GM10266 (cell line): Measurements from ENCODE around the gene TENT4B.

Experiments
- DNase-seq: peaks from one replicate; pipeline ENCODE4 v3.0.0; 2012; ENCODE audit errors: extremely low spot score
- TF ChIP-seq, protein P1 (sequence below): IDR thresholded peaks from 2 replicates; pipeline ENCODE4 v1.5.1; 2012; ENCODE audit warnings: mild to moderate bottlenecking, low read depth; ENCODE audit not compliant: control insufficient read depth, insufficient read depth; ENCODE audit errors: missing control alignments

The TENT4B gene

GRCh38 chr16:50224286-50224685 is 71.2 kb downstream of the TENT4B start:
- TF ChIP-seq, protein P1, sequence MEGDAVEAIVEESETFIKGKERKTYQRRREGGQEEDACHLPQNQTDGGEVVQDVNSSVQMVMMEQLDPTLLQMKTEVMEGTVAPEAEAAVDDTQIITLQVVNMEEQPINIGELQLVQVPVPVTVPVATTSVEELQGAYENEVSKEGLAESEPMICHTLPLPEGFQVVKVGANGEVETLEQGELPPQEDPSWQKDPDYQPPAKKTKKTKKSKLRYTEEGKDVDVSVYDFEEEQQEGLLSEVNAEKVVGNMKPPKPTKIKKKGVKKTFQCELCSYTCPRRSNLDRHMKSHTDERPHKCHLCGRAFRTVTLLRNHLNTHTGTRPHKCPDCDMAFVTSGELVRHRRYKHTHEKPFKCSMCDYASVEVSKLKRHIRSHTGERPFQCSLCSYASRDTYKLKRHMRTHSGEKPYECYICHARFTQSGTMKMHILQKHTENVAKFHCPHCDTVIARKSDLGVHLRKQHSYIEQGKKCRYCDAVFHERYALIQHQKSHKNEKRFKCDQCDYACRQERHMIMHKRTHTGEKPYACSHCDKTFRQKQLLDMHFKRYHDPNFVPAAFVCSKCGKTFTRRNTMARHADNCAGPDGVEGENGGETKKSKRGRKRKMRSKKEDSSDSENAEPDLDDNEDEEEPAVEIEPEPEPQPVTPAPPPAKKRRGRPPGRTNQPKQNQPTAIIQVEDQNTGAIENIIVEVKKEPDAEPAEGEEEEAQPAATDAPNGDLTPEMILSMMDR = no peak
- DNase-seq = no peak

- DNase-seq = no peak
Observed at GRCh38 chr16:50227120-50227519, 74.0 kb downstream of the TENT4B start.

GRCh38 chr16:50227665-50228064 is 74.6 kb downstream of the TENT4B start:
- DNase-seq = no peak
- TF ChIP-seq, protein P1 = no peak

More at GRCh38 chr16:50227120-50227519, 74.0 kb downstream of the TENT4B start:
- TF ChIP-seq, protein P1 = no peak

- TF ChIP-seq, protein P1 = no peak
- no peak for DNase-seq
Observed at GRCh38 chr16:50228364-50228868, 75.3 kb downstream of the TENT4B start.

DNA sequence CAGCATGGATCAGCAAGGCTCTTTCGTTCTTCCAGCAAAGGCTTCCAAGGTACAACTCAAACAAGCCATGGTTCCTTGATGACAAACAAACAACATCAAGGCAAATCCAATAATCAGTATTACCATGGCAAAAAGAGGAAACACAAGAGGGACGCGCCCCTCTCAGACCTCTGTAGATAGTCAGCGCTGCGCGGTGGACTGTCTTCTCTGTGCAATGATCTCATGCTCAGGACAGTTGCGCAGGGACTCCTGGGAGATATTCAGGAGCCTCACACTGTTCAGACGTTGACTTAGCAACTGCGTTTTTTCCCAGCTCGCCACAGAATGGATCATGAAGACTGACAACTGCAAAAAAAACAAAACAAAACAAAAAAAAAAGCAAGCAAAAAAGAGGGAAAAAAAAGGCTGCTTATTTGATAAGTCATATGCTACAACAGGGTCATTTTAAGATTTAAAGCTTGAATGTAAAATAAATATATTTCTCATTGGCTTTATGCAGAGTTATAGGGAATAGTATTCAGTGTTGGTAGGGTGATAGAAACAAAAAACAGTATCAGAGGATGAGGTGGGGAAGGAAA is 76.1 kb downstream of the TENT4B start:
- TF ChIP-seq, protein P1 = no peak
- DNase-seq = no peak

- TF ChIP-seq, protein P1 = no peak
- no peak for DNase-seq
Observed at GRCh38 chr16:50234771-50235556, 81.9 kb downstream of the TENT4B start.

DNA sequence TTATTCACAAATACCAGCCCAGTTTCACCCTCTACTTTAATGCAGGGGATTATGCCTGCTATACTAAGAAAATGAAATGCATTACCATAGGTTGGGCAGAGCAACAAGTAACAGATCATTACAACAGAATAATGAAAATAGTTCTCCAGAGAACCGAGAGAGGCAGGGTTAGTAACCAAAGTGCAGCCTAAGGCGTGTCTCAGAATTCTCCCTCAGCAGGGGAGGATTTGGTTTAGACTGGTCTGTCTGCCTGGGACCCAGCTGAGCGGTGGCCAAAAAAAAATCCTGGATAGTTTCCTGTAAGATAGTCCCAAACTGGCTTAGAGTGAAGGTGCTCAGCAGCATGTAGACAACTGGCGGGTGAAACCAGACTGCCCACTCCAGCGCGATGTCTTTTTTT is 82.5 kb downstream of the TENT4B start:
- TF ChIP-seq, protein P1 = no peak

More for the DNA sequence above, 82.5 kb downstream of the TENT4B start:
- DNase-seq = no peak
